Stimulated activated CD8-positive, alpha-beta memory T cell treated with anti-CD3 and anti-CD28 coated beads, Interleukin-12 subunit alpha, Interleukin-12 subunit beta, amount 100 ng/mL, for 4 hours (primary cell): Measurements from ENCODE around the gene TMEM63C.
"Not testable (repeated sequence)": the region's sequence is repeated elsewhere in the genome, so short reads cannot be mapped to it uniquely, and the experiment has no call there.

ENCODE experiments used
- DNase-seq: peaks from one replicate; pipeline ENCODE4 v3.0.0-alpha.2; 2020; ENCODE audit warnings: low read depth

TMEM63C gene

GRCh38 chr14:77154421-77154820 is 27.2 kb upstream of the TMEM63C start:
- DNase-seq = no peak

DNA sequence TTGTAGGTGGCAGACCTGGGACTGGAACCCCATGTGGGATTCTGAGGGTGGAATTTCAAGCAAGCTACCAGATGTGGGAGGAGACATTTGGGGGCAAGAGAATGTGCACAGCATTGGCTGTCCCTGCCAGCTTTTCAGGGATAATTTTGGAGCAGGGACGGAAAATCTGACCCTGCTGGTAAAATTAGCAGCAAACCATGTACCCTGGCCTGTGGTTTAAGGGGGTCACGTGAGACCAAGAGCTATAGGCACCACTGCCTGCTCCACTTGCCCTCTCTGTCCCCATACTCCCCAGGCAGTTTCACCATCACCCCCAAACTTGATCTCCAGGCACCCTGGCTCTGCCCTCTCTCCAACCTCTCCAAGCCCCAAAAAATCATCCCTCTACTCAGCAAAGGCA is 26.5 kb upstream of the TMEM63C start:
- DNase-seq = no peak

DNA sequence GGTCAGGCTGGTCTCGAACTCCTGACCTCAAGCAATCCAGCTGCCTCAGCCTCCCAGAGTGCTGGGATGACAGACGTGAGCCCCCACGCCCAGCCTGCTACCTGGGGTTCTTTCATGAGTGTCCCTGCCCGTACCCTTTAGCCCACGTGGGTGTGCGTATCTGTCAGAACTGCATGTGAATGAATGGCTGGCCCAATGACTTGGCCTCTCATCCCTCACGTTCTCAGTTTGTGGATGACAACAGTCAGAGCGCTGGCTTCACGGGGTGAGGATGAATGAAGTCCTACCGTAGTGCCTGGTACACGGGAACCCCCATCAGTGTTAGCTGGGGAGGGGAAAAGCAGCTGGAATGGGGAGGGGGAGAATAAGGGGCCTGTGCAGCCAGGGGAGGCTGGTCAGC is 23.9 kb upstream of the TMEM63C start:
- no peak for DNase-seq

DNA sequence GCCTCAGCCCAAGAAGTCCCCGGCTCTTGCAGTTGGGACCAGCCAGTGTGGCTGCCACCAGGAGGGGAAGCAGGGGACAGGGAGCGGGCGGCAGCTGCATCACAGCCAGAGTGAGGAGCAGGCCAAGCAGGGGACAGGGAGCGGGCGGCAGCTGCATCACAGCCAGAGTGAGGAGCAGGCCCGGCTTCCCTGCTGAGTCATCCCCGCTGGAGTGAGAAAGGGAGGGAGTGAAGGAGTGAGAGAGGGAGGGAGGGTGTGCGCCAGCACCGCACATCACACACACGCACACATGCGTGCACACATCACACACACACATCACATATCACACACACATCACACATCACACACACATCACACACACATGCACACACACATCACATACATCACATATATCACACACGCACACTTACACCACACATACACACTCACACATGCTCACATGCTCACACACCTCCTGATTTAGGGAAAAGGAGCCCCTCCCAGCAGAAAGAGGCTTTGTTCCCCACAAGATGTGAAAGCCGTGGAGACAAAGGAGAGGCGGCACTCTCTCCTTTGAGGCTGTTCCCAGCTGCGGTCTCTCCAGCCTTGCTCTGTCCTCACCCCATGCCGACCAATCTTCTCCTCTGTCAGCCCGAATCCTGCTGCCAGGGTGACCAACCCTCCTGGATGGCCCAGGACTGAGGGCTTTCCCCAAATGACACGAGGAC is 23.3 kb upstream of the TMEM63C start:
- no peak for DNase-seq

DNA sequence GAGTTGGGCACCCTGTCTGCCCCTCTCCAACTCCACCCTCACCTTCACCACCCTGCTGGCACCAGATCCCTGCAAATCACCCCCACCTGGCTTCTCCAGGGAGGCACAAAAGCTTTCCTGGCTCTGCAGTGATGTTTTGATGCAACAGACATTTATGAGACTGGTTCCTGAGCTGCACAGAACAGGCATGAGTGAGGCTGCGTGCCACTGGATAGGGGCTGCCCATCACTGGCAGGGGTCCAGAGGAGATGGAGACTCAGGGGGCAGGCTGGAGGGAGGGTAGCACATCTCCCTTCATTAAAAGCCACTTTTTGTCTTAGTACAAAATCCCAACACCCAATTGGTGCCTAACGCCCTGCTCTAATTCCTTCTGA is 22.7 kb upstream of the TMEM63C start:
- no peak for DNase-seq

DNA sequence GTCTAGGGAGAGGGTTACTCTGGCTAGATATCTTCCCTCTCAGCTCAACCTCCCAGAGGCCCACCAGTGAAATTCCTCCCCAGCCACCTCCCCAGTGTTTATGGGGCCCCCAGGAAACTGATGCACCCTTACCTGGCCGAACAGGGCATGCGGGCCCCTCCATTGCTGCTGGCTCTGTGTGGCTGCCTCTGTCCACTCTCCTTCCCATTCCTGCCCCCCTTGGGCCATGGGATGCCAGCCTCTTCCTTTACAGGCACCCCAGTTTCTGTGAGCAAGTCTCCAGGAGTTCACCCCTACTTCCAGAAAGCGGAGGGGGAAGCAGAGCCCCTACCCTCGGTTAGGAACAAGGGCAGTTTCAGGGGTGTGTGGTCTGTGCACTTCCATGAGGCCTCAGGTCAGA is 20.6 kb upstream of the TMEM63C start:
- DNase-seq = no peak

DNA sequence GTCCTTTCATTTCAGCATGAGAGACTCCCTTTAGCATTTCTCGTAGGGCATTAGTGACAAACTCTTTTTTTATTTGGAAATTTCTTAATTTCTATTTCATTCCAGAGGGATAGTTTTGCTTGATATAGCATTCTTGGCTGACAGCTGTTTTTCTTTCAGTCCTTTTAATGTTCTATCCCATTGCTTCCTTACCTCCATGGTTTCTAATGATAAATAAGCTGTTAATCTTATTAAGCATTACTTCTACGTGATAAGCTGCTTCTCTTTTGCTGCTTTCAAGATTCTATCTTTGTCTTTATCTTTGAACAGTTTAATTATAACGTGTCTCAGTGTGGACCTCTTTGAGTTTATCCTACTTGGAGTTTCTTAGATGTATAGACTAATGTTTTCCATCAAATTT is 11.6 kb upstream of the TMEM63C start:
- DNase-seq = no peak

DNA sequence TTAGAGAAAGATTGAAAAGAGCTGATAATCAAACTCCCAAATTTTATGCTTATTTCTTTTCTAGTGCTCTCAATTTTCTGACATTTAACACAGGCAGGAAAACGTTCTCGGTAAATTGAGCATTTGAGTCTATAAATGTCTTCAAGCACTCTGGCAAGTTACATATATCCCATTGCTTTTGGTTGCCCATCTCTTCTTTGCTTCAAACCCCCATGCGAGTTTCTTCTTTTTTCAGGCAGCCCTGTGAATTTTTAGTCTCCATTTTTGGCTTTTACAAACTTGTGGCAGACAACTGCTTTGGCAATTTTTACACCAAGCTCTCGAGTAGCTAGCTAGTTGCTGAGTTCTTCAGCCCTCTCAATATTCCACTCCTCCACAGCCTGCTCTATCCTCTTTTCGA is 8.7 kb upstream of the TMEM63C start:
- DNase-seq = no peak

GRCh38 chr14:77173911-77174617 is 7.5 kb upstream of the TMEM63C start:
- DNase-seq = not testable (repeated sequence)

DNA sequence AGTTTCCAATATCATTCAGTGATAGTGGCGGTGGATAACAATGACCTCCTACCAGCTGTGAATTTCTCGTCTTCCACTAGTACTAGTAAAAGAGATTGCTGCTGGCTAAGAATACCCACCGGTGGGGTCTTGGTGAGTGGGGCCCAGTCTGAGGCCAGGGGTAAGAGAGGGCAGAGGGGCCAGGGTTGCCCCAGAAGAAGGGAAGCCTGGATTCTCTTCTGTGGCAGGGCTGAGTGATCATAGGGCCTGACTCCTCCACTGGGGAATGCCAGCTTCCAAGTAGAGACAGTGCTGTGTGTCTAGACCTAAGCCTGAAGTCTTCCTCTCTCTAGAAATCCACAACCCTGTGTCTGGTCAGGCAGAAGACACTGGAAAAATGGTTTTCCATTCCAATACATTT is 5.8 kb upstream of the TMEM63C start:
- no peak for DNase-seq

DNA sequence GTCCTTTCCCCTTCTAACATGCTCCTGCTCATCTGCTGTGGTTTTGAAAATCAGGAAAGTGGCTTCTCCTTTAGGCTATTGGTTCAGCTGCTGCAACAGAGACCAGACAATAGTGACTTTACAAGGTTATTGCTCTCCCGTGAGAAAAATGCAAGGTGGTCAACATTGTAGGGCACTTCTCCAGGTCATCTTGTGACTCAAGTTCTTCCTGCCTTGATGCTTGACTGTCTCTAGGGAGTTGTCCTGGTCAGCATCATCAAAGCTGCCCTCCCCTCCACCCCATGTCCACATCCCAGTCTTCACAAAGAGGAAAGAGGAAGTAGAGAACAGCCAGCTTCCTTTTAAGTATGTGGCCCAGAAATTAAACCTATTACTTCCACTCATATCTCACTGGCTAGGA is 3.9 kb upstream of the TMEM63C start:
- DNase-seq = no peak

- no peak for DNase-seq
Observed at GRCh38 chr14:77178656-77179055, 2.9 kb upstream of the TMEM63C start.

- no peak for DNase-seq
Observed at GRCh38 chr14:77180726-77181602, 634 bp upstream of the TMEM63C start.

DNA sequence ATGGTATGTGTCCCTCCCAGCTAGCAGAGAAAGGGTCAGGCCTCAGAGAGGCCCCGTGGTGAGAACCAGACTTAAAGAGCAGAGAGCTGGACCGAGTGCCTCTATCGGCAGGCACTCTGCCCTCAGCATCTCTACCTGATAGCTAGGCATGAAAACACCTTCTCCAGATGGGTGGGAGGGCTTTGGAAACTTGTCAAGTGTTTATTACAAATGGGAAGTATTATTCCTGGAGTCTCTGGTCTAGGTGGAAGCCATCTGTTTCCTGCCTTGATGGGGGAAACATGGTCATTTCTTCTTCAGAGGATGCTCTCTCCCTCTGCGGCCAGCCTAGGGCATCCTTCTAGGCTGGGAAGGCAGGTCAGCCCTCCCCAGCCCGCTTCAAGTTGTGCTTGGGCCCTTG is 2.3 kb downstream of the TMEM63C start:
- DNase-seq = no peak

- no peak for DNase-seq
Observed at GRCh38 chr14:77184396-77185092, 2.9 kb downstream of the TMEM63C start.

- no peak for DNase-seq
Observed at GRCh38 chr14:77185093-77185465, 3.5 kb downstream of the TMEM63C start.

GRCh38 chr14:77186911-77187648 is 5.5 kb downstream of the TMEM63C start:
- DNase-seq = no peak

DNA sequence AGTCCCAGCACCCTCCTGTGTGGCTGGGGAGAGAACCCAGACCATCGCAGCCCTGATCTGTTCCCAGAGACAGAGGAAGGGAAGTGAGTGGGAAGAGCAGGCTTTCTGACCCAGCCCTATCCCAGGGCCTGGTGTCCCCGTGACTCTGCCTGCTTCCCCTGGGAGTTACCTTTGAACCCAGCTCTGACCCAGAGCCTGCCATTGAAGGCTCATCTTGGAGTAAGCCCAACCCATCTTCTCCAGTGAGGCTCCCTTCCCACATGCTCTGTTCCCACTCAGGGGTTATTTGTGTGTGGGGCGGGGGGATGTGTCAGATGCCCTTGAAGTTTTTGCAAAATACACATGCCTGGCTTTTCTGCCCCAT is 6.0 kb downstream of the TMEM63C start:
- no peak for DNase-seq

- DNase-seq = no peak
Observed at GRCh38 chr14:77189479-77189878, 7.9 kb downstream of the TMEM63C start.

DNA sequence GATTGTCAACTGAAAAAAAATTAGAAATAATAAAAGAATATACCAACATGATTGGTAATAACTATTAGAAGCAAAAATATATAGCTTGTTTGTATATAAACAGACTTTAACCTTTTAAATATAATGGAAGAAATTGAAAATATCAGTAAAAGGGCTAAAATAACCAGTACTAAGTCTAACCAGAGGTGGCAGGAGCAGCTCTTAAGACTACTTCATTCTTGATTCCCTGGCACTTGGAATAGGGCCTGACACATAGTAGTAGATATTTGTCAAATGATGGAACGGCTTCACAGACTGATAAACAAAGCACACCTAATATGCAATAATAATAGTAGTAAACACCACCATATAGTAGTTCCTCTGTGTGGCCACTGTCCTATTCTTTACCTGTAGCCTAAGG is 9.4 kb downstream of the TMEM63C start:
- DNase-seq = no peak

DNA sequence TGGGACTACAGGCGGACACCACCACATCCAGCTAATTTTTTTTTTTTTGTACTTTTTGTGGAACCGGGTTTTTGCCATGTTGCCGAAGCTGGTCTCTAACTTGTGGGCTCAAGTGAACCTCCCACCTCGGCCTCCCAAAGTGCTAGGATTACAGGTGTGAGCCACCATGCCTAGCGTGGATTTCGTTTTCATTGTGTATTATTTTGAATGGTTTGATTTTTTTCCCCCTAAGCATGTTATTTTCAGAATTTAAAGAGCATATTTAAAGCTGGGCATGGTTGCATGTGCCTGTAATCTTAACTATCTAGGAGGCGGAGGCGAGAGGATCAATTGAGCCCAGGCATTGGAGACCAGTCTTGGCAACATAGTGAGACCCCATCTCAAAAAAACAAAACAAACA is 13.1 kb downstream of the TMEM63C start:
- DNase-seq = no peak

DNA sequence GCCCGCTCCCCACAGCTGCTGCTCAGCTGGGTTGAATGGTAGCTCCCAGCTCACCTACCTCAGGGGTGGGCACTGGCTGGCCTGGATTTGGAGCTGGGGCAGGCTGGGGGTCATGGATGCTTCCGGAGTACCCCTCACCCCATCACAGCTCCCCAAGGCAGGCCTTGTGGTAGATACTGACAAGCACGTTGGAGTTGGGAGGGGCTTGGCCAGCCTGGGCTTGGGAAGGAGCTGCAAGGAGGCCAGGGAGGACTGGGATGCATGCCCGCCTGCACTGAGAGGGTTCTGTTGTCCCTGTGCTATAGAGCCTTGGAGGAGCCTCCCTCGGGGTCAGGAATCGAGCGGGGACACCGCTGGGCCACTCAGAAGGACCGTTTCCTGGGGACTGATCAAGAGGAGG is 14.2 kb downstream of the TMEM63C start:
- no peak for DNase-seq
